GM23248 (cell line): ENCODE measurements around the gene WBP2.

Source experiments
- EZH2 ChIP-seq: fragments of 200-600 bp; sonication (generic); IDR thresholded peaks from 2 replicates; pipeline ENCODE4 v1.6.1; 2018; ENCODE audit warnings: antibody characterized with exemption, mild to moderate bottlenecking; ENCODE audit not compliant: insufficient read depth, poor library complexity, severe bottlenecking
- EZH2phosphoT487 ChIP-seq: fragments of 200-600 bp; sonication (generic); IDR thresholded peaks from 2 replicates; pipeline ENCODE4 v1.6.1; 2018; ENCODE audit warnings: antibody characterized with exemption, moderate library complexity, mild to moderate bottlenecking, low read depth; ENCODE audit not compliant: insufficient read depth

DNA sequence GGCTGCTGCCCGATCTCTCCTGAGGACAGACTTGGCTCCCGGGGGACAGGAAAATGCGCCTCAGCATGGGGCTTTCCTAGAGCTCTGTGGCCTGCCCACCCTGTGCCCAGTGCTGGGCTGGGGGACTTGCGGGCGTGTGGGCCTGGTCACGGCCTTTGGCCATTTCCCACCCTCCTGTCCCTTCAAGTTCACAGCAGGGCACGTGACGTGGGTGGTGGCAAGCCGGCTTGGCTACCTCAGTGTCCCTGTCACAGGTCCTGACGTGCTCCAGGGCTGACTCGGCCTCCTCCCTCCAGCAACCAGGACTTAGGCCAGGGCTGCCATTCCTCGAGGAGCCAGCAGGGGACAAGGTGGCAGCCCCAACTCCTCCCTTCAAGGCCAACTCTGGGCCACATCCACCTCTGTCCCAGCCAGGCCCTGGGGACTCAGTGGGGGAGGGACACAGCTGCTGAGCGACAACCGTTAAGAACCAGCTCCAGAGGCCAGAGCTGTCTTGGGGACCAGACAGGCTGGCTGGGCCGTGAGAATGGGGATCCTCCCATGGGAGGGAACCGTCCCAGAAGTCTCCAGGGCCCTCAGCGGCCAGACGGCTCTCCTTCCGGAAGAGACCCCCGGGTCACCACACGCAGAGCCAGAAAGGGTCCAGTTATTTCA lies 9.9 kb downstream of the WBP2 start:
- TF ChIP-seq EZH2phosphoT487 (no peak), EZH2 (no peak)
